ENCODE results near the gene IL22RA1. TPM values are rescaled to one million over a fixed set of nuclear protein-coding genes. Genes with fewer than 3 reads are reported as not detected.

IL22RA1 gene
- polyA plus RNA-seq, 2 of the 4 experiments (the other 2 are of a cell fraction): 1.5 to 1.7 TPM

DNA sequence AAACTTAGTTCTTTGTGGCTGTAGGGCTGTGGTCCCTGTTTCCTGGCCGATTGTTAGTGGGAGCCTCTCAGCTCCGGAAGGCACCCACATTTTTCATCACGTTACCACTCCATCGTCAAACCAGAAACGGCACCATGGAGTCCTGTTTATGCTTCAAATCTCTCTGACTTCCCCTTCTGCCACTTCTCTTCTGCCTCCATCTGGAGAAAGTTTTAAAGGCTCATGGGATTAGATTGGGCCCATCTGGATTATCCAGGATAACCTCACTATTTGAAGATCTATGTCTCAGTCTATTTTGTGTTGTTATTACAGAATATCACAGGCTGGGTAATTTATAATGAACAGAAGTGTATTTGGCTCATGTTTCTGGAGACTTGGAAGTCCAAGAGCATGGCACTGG, 19.3 kb upstream of the IL22RA1 start:
- no peak for TF ChIP-seq ESRRA (IDR thresholded peaks at IDR 0.05; ENCODE audit: borderline replicate concordance, low read length)
- TF ChIP-seq, protein P1, sequence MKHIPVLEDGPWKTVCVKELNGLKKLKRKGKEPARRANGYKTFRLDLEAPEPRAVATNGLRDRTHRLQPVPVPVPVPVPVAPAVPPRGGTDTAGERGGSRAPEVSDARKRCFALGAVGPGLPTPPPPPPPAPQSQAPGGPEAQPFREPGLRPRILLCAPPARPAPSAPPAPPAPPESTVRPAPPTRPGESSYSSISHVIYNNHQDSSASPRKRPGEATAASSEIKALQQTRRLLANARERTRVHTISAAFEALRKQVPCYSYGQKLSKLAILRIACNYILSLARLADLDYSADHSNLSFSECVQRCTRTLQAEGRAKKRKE (CRISPR knock-in tag; IDR thresholded peaks at IDR 0.05; ENCODE audit: low read depth): no peak
- TF ChIP-seq EP300 (IDR thresholded peaks at IDR 0.05): no peak
- TF ChIP-seq RNF2 (IDR thresholded peaks at IDR 0.05; ENCODE audit: borderline replicate concordance, low read depth): no peak
- no peak for TF ChIP-seq FOSL2 (IDR thresholded peaks at IDR 0.05)
- TF ChIP-seq FOSL2 (CRISPR knock-in tag; IDR thresholded peaks at IDR 0.05): no peak
- TF ChIP-seq RFX5 (IDR thresholded peaks at IDR 0.05): no peak
- TF ChIP-seq FOXS1 (CRISPR knock-in tag; IDR thresholded peaks at IDR 0.05): no peak
- no peak for TF ChIP-seq KDM5A (IDR thresholded peaks at IDR 0.05)
- no peak for TF ChIP-seq HEYL (CRISPR knock-in tag; IDR thresholded peaks at IDR 0.05)
- TF ChIP-seq HDAC2 (IDR thresholded peaks at IDR 0.05): no peak
- TF ChIP-seq CBX8 (IDR thresholded peaks at IDR 0.05): no peak
- TF ChIP-seq NPAS2 (CRISPR knock-in tag; IDR thresholded peaks at IDR 0.05; ENCODE audit: borderline replicate concordance): no peak
- no peak for TF ChIP-seq BHLHE40 (IDR thresholded peaks at IDR 0.05; ENCODE audit: low read depth, low read length)
- TF ChIP-seq, protein P2, sequence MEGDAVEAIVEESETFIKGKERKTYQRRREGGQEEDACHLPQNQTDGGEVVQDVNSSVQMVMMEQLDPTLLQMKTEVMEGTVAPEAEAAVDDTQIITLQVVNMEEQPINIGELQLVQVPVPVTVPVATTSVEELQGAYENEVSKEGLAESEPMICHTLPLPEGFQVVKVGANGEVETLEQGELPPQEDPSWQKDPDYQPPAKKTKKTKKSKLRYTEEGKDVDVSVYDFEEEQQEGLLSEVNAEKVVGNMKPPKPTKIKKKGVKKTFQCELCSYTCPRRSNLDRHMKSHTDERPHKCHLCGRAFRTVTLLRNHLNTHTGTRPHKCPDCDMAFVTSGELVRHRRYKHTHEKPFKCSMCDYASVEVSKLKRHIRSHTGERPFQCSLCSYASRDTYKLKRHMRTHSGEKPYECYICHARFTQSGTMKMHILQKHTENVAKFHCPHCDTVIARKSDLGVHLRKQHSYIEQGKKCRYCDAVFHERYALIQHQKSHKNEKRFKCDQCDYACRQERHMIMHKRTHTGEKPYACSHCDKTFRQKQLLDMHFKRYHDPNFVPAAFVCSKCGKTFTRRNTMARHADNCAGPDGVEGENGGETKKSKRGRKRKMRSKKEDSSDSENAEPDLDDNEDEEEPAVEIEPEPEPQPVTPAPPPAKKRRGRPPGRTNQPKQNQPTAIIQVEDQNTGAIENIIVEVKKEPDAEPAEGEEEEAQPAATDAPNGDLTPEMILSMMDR (IDR thresholded peaks at IDR 0.05): no peak
- no peak for TF ChIP-seq MAZ (IDR thresholded peaks at IDR 0.05; ENCODE audit: borderline replicate concordance, low read depth, low read length)
- TF ChIP-seq ZSCAN20 (CRISPR knock-in tag; IDR thresholded peaks at IDR 0.05): no peak
- no peak for TF ChIP-seq HOXB5 (CRISPR knock-in tag; IDR thresholded peaks at IDR 0.05)
- CTCF ChIA-PET: no interaction called here

DNA sequence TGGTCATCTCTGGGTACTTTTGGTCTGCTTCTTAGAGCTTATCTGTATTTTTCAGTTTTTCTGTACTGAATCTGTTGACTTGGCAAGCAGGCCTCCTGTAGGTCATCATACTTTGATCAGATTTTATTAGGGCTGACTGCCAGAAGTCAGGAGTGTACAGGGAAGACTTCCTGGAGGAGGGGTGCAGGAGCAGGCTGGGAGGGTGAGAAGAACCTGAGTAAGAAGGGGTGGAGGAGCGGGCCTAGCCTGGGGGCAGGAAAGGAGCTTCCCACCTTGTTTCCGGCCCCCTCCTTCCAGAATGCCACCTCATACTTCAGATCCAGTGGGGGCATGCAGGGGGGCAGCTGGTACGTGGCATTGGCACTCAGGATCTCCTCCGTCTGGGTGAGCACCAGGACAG, 18.3 kb upstream of the IL22RA1 start:
- TF ChIP-seq, protein P3, sequence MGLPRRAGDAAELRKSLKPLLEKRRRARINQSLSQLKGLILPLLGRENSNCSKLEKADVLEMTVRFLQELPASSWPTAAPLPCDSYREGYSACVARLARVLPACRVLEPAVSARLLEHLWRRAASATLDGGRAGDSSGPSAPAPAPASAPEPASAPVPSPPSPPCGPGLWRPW (IDR thresholded peaks at IDR 0.05): no peak
- no peak for TF ChIP-seq HDAC2 (IDR thresholded peaks at IDR 0.05)
- no peak for TF ChIP-seq EHMT2 (IDR thresholded peaks at IDR 0.05; ENCODE audit: low read depth)
- TF ChIP-seq, protein P4, sequence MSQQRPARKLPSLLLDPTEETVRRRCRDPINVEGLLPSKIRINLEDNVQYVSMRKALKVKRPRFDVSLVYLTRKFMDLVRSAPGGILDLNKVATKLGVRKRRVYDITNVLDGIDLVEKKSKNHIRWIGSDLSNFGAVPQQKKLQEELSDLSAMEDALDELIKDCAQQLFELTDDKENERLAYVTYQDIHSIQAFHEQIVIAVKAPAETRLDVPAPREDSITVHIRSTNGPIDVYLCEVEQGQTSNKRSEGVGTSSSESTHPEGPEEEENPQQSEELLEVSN (IDR thresholded peaks at IDR 0.05; ENCODE audit: borderline replicate concordance, low read depth): no peak
- no peak for TF ChIP-seq ZSCAN20 (CRISPR knock-in tag; IDR thresholded peaks at IDR 0.05)
- no peak for TF ChIP-seq ZFP36 (IDR thresholded peaks at IDR 0.05; ENCODE audit: borderline replicate concordance, partially characterized antibody)
- TF ChIP-seq BHLHE40 (IDR thresholded peaks at IDR 0.05; ENCODE audit: low read depth, low read length): no peak
- no peak for TF ChIP-seq GATA3 (IDR thresholded peaks at IDR 0.05; ENCODE audit: borderline replicate concordance)
- no peak for TF ChIP-seq TFCP2L1 (CRISPR knock-in tag; IDR thresholded peaks at IDR 0.05)
- no peak for TF ChIP-seq KDM1A (IDR thresholded peaks at IDR 0.05; ENCODE audit: low read depth)
- Histone ChIP-seq H3K27ac (no peak overlapping the region), H3K4me2 (no peak overlapping the region), H3K9me3 (no peaks in the 10 kb centered on the region), H3K4me1 (no peaks in the 10 kb centered on the region), H3K4me3 (no peak overlapping the region)
- WGBS (ENCODE audit: missing lambda C conversion rate): 79% methylated on average over 4 of the region's 4 CpGs
- FAIRE-seq (no peak), ATAC-seq (no peak), DNase-seq (ENCODE audit: low read depth in 1 of 2, low spot score in 1 of 2) (no peak)
- ChIA-PET POLR2A (no interaction called here), CTCF (interaction anchor here (1.2 to 1.7 kb wide), 3 partner anchors 11 to 230 kb away, joined by 3 to 9 read pairs (median 4); no protein-coding TSS in a partner anchor)

More for the DNA sequence above, 19.3 kb upstream of the IL22RA1 start:
- Histone ChIP-seq H3K4me3 (no peak overlapping the region), H3K9me3 (no peaks in the 10 kb centered on the region), H3K4me1 (no peaks in the 10 kb centered on the region), H3K4me2 (no peak overlapping the region), H3K27ac (no peak overlapping the region)
- DNase-seq (ENCODE audit: low read depth in 1 of 2, low spot score in 1 of 2) (no peak), ATAC-seq (no peak), FAIRE-seq (no peak)
- POLR2A ChIA-PET: no interaction called here
- 94% methylated on average over 5 of the region's 5 CpGs for WGBS (ENCODE audit: missing lambda C conversion rate)

Data from A549 (cell line).